HG03378 (cell line): ENCODE results near the gene PLAGL1.

Source experiments
- ATAC-seq: cut with Tn5 transposase; IDR thresholded peaks from one replicate; pipeline ENCODE4 v1.9.1; 2021; ENCODE audit warnings: mild to moderate bottlenecking, moderate library complexity; ENCODE audit not compliant: unreplicated experiment

The PLAGL1 gene

DNA sequence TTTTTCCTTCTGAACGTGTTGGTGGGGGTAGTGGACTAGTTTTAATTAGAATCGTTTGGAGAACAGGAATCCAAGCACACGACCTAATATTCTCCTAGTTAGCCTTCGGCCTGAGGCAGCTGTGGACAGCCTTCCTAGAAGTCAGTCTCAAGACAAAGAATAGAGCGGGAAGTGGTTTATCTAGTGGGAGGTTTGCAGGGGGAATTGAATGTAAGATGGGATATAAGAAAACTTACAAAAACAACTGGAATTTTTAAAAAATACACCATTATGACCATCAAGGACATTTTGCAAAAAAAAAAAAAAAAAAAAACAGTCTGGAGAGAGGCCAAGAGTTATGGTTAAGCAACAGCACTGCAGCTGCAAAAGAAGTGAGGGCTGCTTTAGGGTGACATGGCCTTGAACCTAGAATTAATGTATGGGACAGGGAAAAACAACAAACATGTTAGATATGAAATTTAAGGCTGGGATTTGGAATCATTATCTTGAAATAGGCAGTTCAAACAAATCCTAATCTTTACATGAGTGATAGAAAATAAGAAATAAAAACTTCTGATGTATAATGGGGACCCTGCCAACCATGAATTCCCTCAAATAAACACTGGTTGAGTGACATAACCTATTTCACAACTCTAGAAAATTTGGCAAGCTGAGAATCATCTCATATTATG, 40.2 kb downstream of the PLAGL1 start:
- ATAC-seq: no peak

DNA sequence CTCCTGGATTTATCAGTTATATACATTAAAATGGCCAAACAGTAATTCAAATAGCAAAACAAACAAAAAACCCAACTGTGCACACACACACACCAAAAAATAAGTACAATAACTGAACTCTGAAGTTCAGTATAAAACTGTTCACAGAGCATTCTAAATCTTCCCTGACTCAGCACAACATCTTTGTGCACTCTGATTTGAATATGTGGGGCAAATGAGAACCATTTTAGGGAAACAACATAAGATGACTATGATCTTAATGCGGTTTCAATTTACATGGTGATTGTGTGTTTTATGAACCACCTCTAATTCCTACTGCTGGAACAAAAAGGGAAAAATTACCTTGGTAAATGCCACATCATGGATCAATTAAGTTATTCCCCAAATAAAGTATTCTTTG, 41.7 kb downstream of the PLAGL1 start:
- no peak for ATAC-seq

DNA sequence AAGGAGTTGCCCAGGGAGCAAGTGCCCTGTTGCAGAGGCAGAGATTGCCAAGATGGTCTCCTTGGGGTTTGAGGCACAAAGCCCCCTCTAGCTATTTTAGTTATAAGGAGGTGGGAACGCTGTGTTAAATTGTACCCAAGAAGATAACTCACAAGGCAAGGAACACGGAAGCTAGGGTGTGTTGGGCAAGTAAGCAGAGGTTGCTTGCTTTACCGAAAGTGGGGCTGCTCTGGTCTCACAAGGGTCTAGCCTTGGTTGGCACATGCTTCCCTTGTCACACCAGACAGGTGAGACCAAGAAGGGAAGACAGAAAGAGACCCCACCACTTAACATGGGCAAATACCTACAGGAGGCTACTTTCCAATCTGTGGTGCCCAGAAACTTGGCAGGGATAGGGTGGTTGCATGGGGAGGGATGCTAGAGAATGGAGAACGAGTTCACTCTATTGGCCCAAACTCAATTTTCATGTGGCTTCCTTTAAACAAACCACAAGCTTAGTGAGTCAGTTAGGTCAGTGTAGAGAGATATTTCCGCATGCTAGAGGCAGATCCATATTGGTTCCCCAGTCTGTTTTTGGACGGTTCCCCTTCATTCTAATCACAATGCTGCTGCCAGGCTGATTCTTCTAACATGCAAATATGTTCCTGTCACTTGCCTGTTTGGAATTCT, 42.4 kb downstream of the PLAGL1 start:
- no peak for ATAC-seq

DNA sequence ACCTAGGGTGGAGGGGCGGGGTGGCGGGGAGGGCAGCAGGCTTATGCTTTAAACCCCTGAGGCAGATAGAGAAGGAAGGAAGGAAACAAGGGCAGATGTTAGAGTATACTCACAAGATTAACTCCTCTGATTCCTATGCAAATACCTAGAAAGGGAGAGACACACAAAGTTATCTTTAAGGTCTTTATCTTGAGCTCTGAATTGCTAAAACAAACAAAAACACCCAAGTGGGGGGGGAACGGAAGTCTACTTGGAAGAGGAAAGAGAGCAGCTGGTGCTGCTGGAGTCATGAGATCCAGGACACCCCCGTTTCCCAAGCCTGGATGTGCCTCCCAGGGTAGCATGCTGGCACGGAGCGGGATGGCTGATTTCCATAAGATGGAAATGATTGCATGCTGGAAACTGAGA, 43.4 kb downstream of the PLAGL1 start:
- ATAC-seq: no peak

DNA sequence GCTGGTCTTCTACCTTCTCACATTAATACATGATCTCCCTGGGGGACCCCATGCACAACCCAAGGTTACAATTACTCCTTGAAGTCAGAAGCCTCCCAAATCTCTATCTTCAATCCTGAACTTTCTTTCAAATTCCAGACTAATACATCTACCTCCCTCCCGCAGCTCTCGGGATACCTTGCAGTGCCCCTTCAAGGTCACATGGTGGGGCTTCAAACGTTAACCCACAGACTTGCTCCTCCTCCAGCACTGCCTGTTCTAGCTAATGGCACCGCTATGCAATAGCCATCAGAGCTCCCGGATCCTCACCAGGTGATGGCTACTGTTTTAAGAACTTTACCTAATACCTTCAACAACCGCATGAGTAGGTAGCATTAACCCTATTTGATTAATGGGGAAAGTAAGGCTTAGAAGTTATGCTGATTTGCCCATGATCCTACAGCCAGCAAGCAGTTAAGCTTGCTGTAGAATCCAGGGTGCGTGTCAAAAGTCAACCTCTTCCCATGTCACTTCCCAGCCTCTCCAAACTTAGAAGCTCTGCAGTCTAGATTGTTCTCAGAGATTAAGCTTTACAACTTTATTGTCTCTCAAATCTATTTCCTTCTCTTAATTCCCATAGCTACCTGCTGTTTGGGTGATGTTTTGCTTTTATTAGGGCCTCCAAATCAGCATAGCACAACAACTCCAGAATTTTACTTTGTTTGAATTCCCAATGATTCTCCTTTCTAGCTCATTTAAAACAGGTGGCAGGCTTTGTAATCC, 44.7 kb downstream of the PLAGL1 start:
- ATAC-seq: no peak

DNA sequence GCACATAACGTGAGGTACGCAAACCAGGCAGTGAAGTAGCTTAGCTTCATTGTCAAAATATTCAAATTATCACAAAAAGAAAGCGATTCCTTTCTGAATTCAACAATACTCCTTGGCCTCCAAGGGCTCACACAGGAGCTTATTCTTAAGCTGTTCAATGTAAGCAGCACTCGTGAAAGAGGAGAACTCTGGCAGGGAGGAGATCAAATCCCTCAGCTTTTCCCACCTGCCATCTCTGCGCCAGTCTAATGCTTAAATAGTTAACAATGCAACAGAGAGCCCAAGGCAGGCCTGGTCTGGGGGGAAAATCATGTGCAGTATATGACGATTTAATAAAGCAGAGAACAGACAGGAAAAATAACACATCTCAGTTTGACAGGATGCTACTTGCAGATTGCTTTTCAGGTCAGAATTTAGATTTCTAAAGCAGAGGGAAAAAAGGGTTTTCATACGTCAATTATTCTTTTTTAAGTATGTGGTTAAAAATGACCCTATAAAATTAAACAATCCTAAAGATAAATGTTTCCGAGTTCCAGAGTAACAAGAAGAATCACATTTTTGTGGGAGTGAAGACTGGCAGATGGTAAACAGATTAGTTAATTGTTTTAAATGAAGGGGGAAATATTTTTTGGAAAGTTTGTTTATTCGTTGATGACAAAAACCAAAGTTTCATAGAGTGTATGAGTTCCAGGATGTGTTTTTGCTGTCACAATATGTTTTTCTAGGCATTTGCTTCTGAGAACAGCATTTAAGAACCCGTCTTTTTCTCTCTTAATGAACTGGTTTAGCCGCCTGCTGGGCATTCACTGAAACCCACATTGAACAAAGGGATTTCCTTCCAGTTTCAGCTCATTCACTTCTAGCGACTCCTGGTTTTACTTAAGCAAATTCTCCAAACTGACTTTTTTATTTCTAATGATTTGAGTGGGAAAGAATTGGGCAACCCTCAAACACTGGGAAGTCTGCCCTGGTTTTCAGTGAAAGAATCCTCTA, 45.9 kb downstream of the PLAGL1 start:
- ATAC-seq: no peak

DNA sequence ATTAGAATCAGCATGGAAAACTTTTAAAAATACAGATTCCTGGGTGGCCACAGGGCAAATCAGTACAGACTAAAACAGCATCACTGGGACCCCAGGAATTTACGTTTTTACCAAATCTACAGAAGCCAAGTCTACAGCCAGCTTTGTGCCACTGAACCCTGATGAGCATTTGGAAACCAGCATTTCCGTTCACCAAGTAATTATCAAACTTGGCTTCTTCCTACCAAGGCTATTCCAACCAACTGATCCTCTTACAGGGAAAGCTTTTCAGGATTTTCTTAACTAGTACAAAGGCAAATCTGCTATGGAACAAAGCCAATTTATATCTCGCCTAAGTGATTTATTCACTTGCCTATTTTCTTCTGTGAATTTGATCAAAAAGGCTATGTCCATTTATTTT, 47.0 kb downstream of the PLAGL1 start:
- ATAC-seq: no peak

DNA sequence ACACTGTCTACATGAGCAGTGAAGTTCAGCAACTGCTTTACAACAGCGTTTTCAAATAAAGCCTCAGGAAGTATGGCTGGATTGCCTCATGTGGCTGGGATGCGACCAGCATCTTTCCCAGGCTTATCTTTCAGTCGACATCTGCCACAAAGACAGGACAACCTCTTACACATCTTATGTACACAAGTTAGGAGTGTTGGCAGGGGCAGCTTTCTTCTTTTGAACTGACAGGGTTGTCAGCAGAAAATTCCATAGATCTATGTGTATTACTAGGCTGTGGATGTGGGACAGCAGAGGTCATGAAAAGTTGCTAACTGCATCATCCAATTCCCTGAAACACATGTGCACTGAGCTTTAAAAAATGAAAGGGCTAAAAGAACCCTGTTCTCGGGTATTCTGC, 48.1 kb downstream of the PLAGL1 start:
- ATAC-seq: no peak

DNA sequence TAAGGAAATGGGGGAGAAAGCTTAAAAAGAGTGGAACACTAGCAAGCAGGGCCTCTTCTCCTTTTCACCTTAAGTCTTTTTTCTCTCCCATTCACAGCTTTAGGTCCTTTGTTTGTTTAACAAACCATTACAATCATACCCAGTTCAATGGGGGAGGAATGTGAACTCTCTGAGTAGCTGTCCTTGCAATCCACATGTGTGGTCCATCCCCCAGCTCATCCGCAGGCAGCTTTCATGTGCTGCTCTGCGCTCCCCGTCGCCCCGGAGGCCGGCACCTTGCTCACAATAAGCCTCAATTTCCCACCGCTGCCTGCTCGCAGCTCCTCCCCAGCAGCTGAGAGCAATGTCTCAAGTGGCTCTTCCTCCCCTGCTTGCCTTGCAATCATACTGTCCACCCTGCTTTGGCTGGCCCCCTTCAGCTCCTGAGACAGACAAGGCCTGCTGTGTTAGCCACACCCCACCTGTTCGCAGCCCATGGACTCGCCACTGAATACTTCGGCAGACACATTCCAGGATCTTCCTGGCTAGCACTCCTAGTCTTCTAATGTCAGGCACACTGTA, 49.1 kb downstream of the PLAGL1 start:
- ATAC-seq: no peak

DNA sequence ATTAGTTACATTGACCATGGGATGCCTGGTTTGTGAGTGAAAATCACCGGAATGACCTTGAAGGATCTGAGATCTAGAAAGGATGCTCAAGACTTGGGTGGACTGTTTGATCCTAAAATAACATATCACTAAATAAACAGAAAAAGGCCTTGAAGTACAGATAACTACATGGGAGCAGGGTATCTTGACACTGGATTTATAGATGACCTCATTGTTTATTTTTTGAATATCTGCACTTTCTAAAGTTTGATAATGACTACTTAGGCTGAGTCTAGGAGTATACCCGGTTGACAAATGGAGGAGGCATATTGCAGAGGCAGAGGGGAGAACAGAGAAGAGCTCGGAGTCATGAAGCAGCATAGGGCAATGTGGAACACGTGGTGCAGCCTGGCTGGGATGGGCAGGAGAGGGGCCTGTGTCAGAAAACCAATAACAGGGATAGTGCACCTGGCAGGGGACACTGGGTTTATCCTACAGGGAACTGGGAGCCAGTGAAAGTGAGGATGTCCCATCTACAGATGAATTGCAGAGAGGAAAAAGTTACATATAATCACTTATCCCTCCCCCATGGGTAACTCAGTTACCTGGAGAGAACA, 50.3 kb downstream of the PLAGL1 start:
- ATAC-seq: no peak

DNA sequence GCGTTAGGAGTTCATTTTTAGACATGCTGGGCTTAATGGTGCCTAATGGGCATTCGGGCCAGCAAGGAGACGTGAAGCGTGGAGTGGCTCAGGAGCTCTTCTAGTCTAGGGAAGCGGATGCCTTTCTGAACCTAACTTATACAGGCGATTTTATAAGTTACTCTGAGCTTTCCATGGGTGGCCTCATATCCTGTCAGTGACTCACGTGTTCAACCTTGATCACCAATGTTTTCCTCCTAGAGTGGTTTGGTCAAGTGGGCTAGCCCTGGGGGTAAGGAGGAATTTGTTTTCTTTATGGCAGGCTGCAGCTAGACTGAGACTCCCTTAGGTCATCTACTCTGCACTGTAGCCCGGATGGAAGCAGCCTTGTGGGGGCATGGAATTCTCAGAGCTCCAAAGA, 52.1 kb downstream of the PLAGL1 start:
- no peak for ATAC-seq

DNA sequence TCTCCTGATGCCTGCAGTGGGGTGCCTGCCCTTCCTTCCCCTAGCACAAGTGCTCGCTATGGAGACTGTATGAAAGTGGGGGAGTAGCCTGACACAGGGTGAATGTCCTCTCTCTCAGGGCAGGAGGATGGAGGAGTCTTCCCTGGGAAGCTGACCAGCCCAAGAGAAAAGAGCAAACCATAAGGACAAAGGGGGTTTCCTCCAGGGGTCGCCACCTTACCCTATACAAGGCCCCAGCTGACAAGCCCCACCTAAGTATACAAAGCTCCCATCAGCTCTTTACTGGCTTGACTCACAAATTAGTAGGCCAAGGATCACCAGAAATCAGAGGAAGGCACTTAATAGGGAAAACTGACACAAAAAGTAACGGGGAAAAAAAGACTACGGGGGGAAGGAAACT, 54.1 kb downstream of the PLAGL1 start:
- no peak for ATAC-seq

DNA sequence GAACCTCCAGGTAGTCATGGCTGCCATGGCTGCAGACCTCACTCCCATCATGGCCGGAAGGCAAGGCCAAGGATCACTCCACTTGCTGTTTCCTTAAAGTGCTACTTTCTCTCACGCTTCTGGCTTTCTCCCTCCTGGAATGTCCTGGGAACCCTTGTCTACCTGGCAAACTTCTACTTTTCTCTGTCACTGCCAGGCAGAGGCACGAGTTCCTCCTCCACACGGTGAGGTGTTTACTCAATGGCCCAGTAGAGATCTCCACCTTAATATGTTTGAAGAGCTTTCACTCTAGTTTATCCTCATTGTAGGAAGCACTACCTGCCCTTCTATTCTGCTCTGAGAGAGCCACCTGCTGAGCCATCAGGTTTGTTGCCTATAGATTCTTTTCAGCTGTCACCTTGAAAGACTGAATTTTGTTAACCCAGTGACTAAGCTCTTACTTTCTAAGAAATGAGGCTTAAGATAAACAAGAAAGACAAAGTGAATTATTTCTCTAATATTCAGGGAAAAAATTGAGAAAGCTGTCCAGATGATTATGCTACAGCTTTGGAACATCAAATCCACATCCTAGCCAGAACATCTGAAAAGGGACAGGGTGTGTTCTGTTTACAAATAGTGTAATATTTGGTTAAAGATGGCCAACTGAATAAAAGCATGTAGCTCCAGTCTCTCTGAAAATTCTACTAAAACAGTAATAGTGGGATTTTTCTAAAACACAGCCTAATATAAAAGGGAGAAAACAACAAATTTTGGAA, 54.9 kb downstream of the PLAGL1 start:
- no peak for ATAC-seq

DNA sequence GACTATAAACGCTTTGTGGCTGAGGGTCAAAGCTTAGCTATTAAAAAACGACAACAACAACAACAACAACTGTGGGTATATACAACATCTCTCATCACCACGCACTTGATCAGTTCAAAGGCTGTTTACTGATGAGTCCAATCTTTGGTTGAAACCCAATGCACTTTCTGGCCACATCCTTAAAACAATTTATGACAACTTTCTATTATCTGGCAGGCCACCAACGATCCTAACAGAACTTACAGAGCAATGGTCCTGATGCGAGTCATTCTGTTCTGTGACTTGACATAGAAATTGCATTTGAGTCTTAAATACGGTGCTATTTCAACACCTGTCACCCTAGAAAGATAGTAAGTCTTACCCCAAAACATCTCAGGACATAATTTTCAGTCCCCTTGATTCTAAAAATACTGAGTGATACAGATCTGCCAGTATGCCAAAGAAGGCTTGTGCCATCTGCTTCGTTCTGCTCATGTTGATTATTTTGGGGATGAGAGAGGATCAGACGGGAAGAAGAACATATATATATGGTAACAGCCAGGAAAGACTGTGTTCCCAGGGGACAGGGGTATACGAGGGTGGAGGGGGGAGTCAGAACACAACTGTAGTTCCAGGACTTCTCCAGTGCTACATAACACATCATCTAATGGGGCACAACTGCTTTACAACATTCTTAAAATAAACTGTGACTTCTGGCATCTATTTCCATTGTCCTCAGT, 55.8 kb downstream of the PLAGL1 start:
- ATAC-seq: no peak

DNA sequence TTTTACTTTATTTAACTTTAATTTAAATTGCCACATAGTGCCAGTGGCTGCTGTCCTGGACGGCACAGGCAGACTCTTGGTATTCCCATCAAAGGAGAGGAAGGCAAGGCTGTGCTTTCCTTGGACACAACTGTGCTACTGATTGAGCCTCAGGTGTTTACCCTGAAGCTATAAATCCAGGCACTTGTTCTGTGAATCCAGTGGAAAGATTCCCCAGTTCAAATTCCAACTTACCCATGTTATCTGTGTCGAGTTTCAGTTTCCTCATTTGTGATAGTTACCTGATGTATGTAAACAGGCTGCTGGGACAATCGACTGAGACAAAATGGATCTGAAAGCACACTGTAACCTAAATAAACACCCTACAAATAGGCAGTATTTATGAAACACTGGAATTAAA, 57.2 kb downstream of the PLAGL1 start:
- no peak for ATAC-seq

DNA sequence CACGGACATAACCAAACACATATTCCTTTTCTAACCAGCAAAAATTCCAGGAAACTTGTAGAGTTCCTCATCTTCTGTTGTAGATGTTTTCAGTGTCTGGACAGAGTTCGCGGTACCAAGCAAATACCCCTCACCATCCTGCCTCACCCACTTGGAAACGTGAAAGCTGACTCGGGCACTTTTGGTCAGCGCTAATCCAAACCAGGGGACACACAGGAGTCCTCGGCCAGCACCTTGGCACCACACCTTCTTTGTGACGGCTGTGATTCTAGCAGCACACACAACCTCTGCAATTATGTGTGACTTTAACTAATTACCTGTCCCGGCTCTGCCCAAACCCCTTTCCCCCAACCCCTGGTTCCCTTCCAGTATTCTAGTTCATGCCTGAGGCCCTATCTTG, 58.1 kb downstream of the PLAGL1 start:
- ATAC-seq: no peak

DNA sequence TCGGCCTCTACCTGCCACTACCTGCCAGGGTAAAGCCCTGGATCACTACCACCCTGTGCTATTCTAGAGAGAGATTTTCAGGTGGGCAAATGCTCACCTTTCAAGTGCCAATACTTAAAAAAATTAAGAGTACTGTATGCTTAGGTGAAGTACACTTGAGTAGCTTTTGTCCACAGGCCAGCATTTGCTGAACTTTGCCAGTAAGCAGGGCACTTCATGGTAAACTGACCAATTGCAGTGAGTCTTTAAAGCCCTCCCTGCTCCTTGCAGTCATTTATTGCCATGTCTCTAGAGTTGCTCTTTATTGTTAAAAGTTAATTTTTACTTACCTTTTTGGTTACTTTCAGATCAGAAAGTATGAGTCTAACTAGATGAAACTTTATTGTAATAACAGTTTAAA, 58.5 kb downstream of the PLAGL1 start:
- ATAC-seq: no peak

DNA sequence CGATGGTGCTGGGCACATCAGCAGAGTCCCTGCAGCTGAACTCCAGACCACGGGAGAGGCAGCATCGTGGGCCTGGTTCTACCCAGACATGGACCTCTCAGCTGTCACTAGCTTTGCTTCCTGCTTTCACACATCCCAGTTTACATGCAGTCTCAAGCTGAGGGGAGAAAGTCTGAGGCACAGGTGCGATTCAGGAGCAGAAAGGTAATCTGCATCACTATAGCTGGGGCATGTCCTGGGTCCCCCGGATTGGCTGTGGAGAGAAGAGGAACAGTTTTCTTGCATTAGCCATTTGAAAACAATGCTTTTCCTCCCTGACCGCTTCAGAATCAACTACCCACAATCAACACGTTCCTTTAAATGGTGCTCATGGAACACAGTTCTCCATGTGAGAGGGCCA, 59.9 kb downstream of the PLAGL1 start:
- ATAC-seq: no peak
